ENCODE data around the gene DISP2.

DISP2 gene

GRCh38 chr15:40428185-40428584, 70.2 kb downstream of the DISP2 start:
- no peak for DNase-seq
